Calu3 (cell line): ENCODE results near the gene SLC22A14. TPM values are rescaled to one million over a fixed set of nuclear protein-coding genes. Genes with fewer than 3 reads are reported as not detected.

Source experiments
- BruUV-seq: library from RNA; stranded (reverse); fragments of 400-500 nt; replicated peaks from 2 replicates; lab custom pipeline; 2021; lab: Mats Ljungman, UMichigan
- CTCF ChIA-PET: fragments of 300-600 bp; sonication (Branson Sonifier 250); formaldehyde crosslinking; loops from one replicate; lab custom pipeline; 2022; ENCODE audit warnings: antibody characterized with exemption; lab: Charles Lee
- DNase-seq: peaks from one replicate; pipeline ENCODE4 v3.0.0; 2022
- H3K27ac Mint-ChIP-seq: one replicate; pipeline ENCODE4 v1.8.0; 2022; ENCODE audit warnings: mixed read lengths; ENCODE audit not compliant: unreplicated experiment
- H3K27me3 Mint-ChIP-seq: one replicate; pipeline ENCODE4 v1.8.0; 2022; ENCODE audit warnings: mixed read lengths; ENCODE audit not compliant: unreplicated experiment
- H3K36me3 Mint-ChIP-seq: one replicate; pipeline ENCODE4 v1.8.0; 2022; ENCODE audit warnings: mild to moderate bottlenecking, moderate library complexity, mixed read lengths; ENCODE audit not compliant: insufficient read depth, unreplicated experiment
- H3K4me1 Mint-ChIP-seq: one replicate; pipeline ENCODE4 v1.8.0; 2022; ENCODE audit warnings: mild to moderate bottlenecking, low read depth, mixed read lengths; ENCODE audit not compliant: unreplicated experiment
- H3K4me3 Mint-ChIP-seq: one replicate; pipeline ENCODE4 v1.8.0; 2022; ENCODE audit warnings: mild to moderate bottlenecking, low read depth, moderate library complexity, mixed read lengths; ENCODE audit not compliant: unreplicated experiment
- H3K9me3 Mint-ChIP-seq: one replicate; pipeline ENCODE4 v1.8.0; 2022; ENCODE audit warnings: low read depth, mixed read lengths; ENCODE audit not compliant: unreplicated experiment
- intact Hi-C: fragments of 100-400 bp; cut with micrococcal nuclease; formaldehyde crosslinking; loops from one replicate; pipeline ENCODE4 v1.10.0; 2022; ENCODE audit not compliant: unreplicated experiment
- total RNA-seq: library from RNA; stranded (reverse); gene quantifications from 2 replicates; pipeline ENCODE4 v1.2.3, GENCODE V29; 2022
- TF ChIP-seq, protein P1 (sequence below): fragments of 200-600 bp; IDR thresholded peaks from one replicate; pipeline ENCODE4 v1.8.0; 2022; ENCODE audit warnings: antibody characterized with exemption; ENCODE audit not compliant: unreplicated experiment

Gene SLC22A14
- total RNA-seq, 1 experiment from 2014 or later, result 1.8 TPM

DNA sequence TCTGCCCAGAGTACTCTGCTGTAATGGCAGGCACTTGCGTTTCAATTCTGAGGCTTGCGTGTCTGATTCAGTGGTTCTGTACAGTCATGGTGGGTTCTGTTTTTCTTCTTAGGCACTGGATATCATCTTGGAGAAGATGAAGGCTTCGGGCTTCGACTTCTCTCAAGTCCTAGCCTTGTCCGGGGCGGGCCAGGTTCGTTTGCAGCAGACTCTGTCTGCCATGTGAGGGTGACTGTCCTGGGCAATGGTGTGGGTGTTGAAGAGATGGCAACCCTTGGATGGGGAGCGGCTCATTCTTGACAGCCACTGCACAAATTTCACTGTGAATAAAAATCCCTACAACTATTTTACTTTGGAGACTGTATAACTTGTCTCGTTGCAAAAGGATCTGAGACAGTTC is 80.7 kb downstream of the SLC22A14 start:
- CTCF ChIA-PET, result no interaction called here
- Mint-ChIP-seq H3K9me3 (no peaks in the 10 kb centered on the region), H3K27me3 (no peaks in the 10 kb centered on the region), H3K36me3 (peaks cover 6% of the 10 kb centered on the region), H3K4me1 (no peaks in the 10 kb centered on the region), H3K27ac (no peak overlapping the region), H3K4me3 (no peak overlapping the region)
- DNase-seq, result no peak
- intact Hi-C loops, result no loop called here
- TF ChIP-seq, protein P1, sequence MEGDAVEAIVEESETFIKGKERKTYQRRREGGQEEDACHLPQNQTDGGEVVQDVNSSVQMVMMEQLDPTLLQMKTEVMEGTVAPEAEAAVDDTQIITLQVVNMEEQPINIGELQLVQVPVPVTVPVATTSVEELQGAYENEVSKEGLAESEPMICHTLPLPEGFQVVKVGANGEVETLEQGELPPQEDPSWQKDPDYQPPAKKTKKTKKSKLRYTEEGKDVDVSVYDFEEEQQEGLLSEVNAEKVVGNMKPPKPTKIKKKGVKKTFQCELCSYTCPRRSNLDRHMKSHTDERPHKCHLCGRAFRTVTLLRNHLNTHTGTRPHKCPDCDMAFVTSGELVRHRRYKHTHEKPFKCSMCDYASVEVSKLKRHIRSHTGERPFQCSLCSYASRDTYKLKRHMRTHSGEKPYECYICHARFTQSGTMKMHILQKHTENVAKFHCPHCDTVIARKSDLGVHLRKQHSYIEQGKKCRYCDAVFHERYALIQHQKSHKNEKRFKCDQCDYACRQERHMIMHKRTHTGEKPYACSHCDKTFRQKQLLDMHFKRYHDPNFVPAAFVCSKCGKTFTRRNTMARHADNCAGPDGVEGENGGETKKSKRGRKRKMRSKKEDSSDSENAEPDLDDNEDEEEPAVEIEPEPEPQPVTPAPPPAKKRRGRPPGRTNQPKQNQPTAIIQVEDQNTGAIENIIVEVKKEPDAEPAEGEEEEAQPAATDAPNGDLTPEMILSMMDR, result no peak
- BruUV-seq, result no TSS peak

GRCh38 chr3:38364721-38365400 is 82.8 kb downstream of the SLC22A14 start:
- no TSS peak for BruUV-seq
- H3K36me3 Mint-ChIP-seq, result peaks cover 6% of the 10 kb centered on the region
- intact Hi-C loops, result no loop called here
- TF ChIP-seq, protein P1, result no peak
- DNase-seq, result no peak
- no peak overlapping the region for H3K27ac Mint-ChIP-seq
- no peaks in the 10 kb centered on the region for H3K27me3 Mint-ChIP-seq
- CTCF ChIA-PET, result interaction anchor here (1.1 kb wide), 1 partner anchor 18 kb away, joined by 3 read pairs; the partner anchor contains the start of gene XYLB
- no peaks in the 10 kb centered on the region for H3K9me3 Mint-ChIP-seq
- no peak overlapping the region for H3K4me3 Mint-ChIP-seq
- H3K4me1 Mint-ChIP-seq, result no peaks in the 10 kb centered on the region

DNA sequence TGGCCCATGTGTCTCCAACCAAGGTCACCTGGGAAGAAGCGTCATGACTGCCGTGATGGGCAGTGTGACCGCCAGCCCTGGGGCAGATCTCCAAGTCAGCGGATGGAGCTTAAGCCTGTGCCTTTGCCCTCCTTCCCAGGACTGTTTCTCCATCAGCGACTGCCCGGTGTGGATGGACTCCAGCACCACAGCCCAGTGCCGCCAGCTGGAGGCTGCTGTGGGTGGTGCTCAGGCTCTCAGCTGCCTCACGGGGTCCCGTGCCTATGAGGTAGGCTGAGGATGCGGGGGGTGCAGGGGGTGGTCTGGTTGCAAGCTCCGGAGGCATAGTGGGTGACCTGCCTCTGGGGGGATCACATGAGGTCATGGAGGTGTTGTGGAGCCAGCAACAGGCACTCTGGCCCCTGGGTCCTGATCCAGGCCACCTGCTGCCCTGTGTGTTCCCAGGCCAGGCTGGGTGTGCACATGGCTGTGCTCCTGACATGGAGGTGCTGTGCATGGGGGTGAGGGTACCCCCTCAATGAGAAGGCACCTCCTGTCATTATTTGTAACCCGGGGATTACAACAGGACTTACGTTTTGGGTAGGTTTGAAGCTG is 83.5 kb downstream of the SLC22A14 start:
- no peaks in the 10 kb centered on the region for H3K27me3 Mint-ChIP-seq
- intact Hi-C loops, result no loop called here
- H3K36me3 Mint-ChIP-seq, result peaks cover 12% of the 10 kb centered on the region
- BruUV-seq, result no TSS peak
- TF ChIP-seq, protein P1, result no peak
- DNase-seq, result no peak
- H3K9me3 Mint-ChIP-seq, result no peaks in the 10 kb centered on the region
- no peak overlapping the region for H3K27ac Mint-ChIP-seq
- no peak overlapping the region for H3K4me3 Mint-ChIP-seq
- CTCF ChIA-PET, result interaction anchor here (1.1 kb wide), 1 partner anchor 19 kb away, joined by 3 read pairs; the partner anchor contains the start of gene XYLB
- H3K4me1 Mint-ChIP-seq, result no peaks in the 10 kb centered on the region

- peaks cover 17% of the 10 kb centered on the region for H3K36me3 Mint-ChIP-seq
- CTCF ChIA-PET, result interaction anchor here (1.1 kb wide), 1 partner anchor 20 kb away, joined by 3 read pairs; the partner anchor contains the start of gene XYLB
- no peak overlapping the region for H3K4me3 Mint-ChIP-seq
Measured at GRCh38 chr3:38366082-38366481, 84.0 kb downstream of the SLC22A14 start.

More at GRCh38 chr3:38366082-38366481, 84.0 kb downstream of the SLC22A14 start:
- Mint-ChIP-seq H3K4me1 (no peaks in the 10 kb centered on the region), H3K27ac (no peak overlapping the region), H3K27me3 (no peaks in the 10 kb centered on the region), H3K9me3 (no peaks in the 10 kb centered on the region)
- no TSS peak for BruUV-seq
- intact Hi-C loops, result no loop called here
- TF ChIP-seq, protein P1, result no peak
- no peak for DNase-seq
